ENCODE data around the gene CDH13.

CDH13 gene

GRCh38 chr16:82783933-82784572 is 157.3 kb downstream of the CDH13 start:
- no peak for DNase-seq (ENCODE audit: low read depth in 3 of 3)

GRCh38 chr16:82784573-82784968 is 157.8 kb downstream of the CDH13 start:
- no peak for DNase-seq (ENCODE audit: low read depth in 3 of 3)

- DNase-seq (ENCODE audit: low read depth in 3 of 3): no peak
Measured at GRCh38 chr16:82788225-82788624, 161.5 kb downstream of the CDH13 start.

GRCh38 chr16:82788919-82789318 is 162.2 kb downstream of the CDH13 start:
- DNase-seq (ENCODE audit: low read depth in 3 of 3): no peak

- no peak for DNase-seq (ENCODE audit: low read depth in 3 of 3)
Measured at GRCh38 chr16:82792693-82793092, 165.9 kb downstream of the CDH13 start.

GRCh38 chr16:82793528-82794245 is 166.9 kb downstream of the CDH13 start:
- no peak for DNase-seq (ENCODE audit: low read depth in 3 of 3)

GRCh38 chr16:82796047-82796446 is 169.3 kb downstream of the CDH13 start:
- DNase-seq (ENCODE audit: low read depth in 3 of 3): no peak

- DNase-seq (ENCODE audit: low read depth in 3 of 3): peak in 1 of 3 experiments; percentile 3
Measured at GRCh38 chr16:82801361-82801760, 174.6 kb downstream of the CDH13 start.

GRCh38 chr16:82805866-82806265 is 179.1 kb downstream of the CDH13 start:
- no peak for DNase-seq (ENCODE audit: low read depth in 3 of 3)

GRCh38 chr16:82807311-82807710 is 180.5 kb downstream of the CDH13 start:
- no peak for DNase-seq (ENCODE audit: low read depth in 3 of 3)

- no peak for DNase-seq (ENCODE audit: low read depth in 3 of 3)
Measured at GRCh38 chr16:82808036-82808435, 181.3 kb downstream of the CDH13 start.

- DNase-seq (ENCODE audit: low read depth in 3 of 3): no peak
Measured at GRCh38 chr16:82810077-82810476, 183.3 kb downstream of the CDH13 start.

GRCh38 chr16:82814059-82814458 is 187.3 kb downstream of the CDH13 start:
- DNase-seq (ENCODE audit: low read depth in 3 of 3): no peak

GRCh38 chr16:82819286-82819685 is 192.5 kb downstream of the CDH13 start:
- DNase-seq (ENCODE audit: low read depth in 3 of 3): no peak

- no peak for DNase-seq (ENCODE audit: low read depth in 3 of 3)
Measured at GRCh38 chr16:82820855-82821254, 194.1 kb downstream of the CDH13 start.

GRCh38 chr16:82824408-82824807 is 197.6 kb downstream of the CDH13 start:
- no peak for DNase-seq (ENCODE audit: low read depth in 3 of 3)

- no peak for DNase-seq (ENCODE audit: low read depth in 3 of 3)
Measured at GRCh38 chr16:82829301-82829700, 202.5 kb downstream of the CDH13 start.

GRCh38 chr16:82830944-82831343 is 204.2 kb downstream of the CDH13 start:
- no peak for DNase-seq (ENCODE audit: low read depth in 3 of 3)

- no peak for DNase-seq (ENCODE audit: low read depth in 3 of 3)
Measured at GRCh38 chr16:82832821-82833220, 206.1 kb downstream of the CDH13 start.

- no peak for DNase-seq (ENCODE audit: low read depth in 3 of 3)
Measured at GRCh38 chr16:82833378-82833993, 206.7 kb downstream of the CDH13 start.

- no peak for DNase-seq (ENCODE audit: low read depth in 3 of 3)
Measured at GRCh38 chr16:82834151-82834815, 207.5 kb downstream of the CDH13 start.

GRCh38 chr16:82835487-82836155 is 208.9 kb downstream of the CDH13 start:
- DNase-seq (ENCODE audit: low read depth in 3 of 3): no peak

Measured in stimulated activated CD4-positive, alpha-beta T cell treated with anti-CD3 and anti-CD28 coated beads, TNF-alpha, amount 100 ng/mL, for 24 hours (primary cell).